Aorta (tissue), 5 donors: ENCODE data around the gene ADGRB3. TPM values are rescaled to one million over a fixed set of nuclear protein-coding genes. Genes with fewer than 3 reads are reported as not detected.
"Not testable (repeated sequence)": the region's sequence is repeated elsewhere in the genome, so short reads cannot be mapped to it uniquely, and the experiment has no call there.

Experiments
- ATAC-seq: fragments of 200-7000 bp; cut with Tn5 transposase; one replicate; pipeline ENCODE4 v1.9.1; 2022; ENCODE audit warnings: moderate library complexity; ENCODE audit not compliant: low FRiP score
- DNase-seq, 2 donors: peaks; one replicate each; pipeline ENCODE4 v3.0.0-alpha.2; 2020
- H3K27ac ChIP-seq, 2 donors: one replicate each; pipeline ENCODE4 v1.5.1; 2013; ENCODE audit warnings: low read length in 2 of 2, mild to moderate bottlenecking in 2 of 2, moderate library complexity in 2 of 2, control low read depth in 1 of 2, inconsistent platforms in 1 of 2, low read depth in 1 of 2
- H3K27me3 ChIP-seq, 2 donors: one replicate each; pipeline ENCODE4 v1.6.1; 2013; ENCODE audit warnings: control low read depth in 1 of 2, low read length in 1 of 2, mild to moderate bottlenecking in 1 of 2, moderate library complexity in 1 of 2; ENCODE audit not compliant: insufficient read depth in 2 of 2, control insufficient read depth in 1 of 2
- H3K36me3 ChIP-seq, 2 donors: one replicate each; pipeline ENCODE4 v1.6.1; 2013; ENCODE audit warnings: control low read depth in 1 of 2, low read length in 1 of 2, mild to moderate bottlenecking in 1 of 2; ENCODE audit not compliant: insufficient read depth in 2 of 2, control insufficient read depth in 1 of 2
- H3K4me1 ChIP-seq, 2 donors: one replicate each; pipeline ENCODE4 v1.6.1; 2013; ENCODE audit warnings: low read length in 2 of 2, control low read depth in 1 of 2, mild to moderate bottlenecking in 1 of 2, moderate library complexity in 1 of 2; ENCODE audit not compliant: insufficient read depth in 2 of 2, control insufficient read depth in 1 of 2
- H3K4me3 ChIP-seq, 2 donors: one replicate each; pipeline ENCODE4 v1.5.1; 2013; ENCODE audit warnings: low read length in 2 of 2, control low read depth in 1 of 2, mild to moderate bottlenecking in 1 of 2
- H3K9me3 ChIP-seq: one replicate; pipeline ENCODE4 v1.6.1; 2013; ENCODE audit warnings: mild to moderate bottlenecking, low read length; ENCODE audit not compliant: control insufficient read depth
- WGBS, 2 donors: extraction: QIAGEN DNeasy Blood & Tissue Kit; methylation state at CpG; one replicate each; pipeline ENCODE4 v1.1.7; 2013; 5-methylcytosine and 5-hydroxymethylcytosine counted together
- intact Hi-C, 2 donors: fragments of 100-400 bp; cut with DNase I; formaldehyde crosslinking; loops; one replicate each; pipeline versions ENCODE4 v1.14.2 to v1.15.0; 2022
- polyA plus RNA-seq, 2 donors: library from polyadenylated mRNA; stranded (reverse); fragments of 200-250 nt; gene quantifications; one replicate each; pipeline ENCODE4 v1.2.3, GENCODE V29; 2013
- total RNA-seq, 2 donors: library from RNA; stranded (reverse); fragmentation: NEBNext Ultra II Directional; extraction: Animal tissue kit (Norgen Biotek cat#: 25700); gene quantifications; one replicate each; pipeline ENCODE4 v1.2.1, GENCODE V29; 2021
- donor health status: healthy with polysubstance abuse.
- donor health status: Bipolar disorder and iron deficiency.
- donor health status: DM: no; HTN: no; CAD: no.
- donor health status: DM: no; HTN: no; CAD: no.
- donor health status: DM: yes; HTN: yes; CAD: no.

Gene ADGRB3
- total and polyA plus RNA-seq, 4 donors: 1.8 to 6.1 (median 5.4) TPM; not detected in 1

DNA sequence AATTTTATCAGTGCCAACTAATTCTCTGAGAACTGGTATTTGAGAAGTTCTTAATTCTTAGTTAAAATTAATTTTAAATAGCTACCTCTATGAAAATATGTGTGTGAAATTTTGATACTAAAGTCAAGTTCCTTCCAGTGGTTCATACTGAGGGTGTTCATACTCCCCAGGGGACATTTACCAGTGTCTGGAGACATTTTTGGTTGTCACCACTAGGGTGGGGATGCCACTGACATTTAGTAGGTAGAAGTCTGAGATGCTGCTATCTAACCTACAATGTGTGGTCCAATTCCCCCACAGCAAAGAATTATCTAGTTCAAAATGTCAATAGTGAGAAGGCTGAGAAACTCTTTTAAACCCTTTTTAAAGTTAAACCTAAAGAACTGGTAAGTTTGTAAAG, 463.8 kb downstream of the ADGRB3 start:
- no peaks in the 10 kb centered on the region for H3K9me3 ChIP-seq
- H3K36me3 ChIP-seq: no peaks in the 10 kb centered on the region
- H3K27ac ChIP-seq: no peak overlapping the region
- H3K27me3 ChIP-seq: no peaks in the 10 kb centered on the region
- H3K4me3 ChIP-seq: no peak overlapping the region
- DNase-seq (no peak), ATAC-seq (no peak)
- H3K4me1 ChIP-seq: peaks cover 0 to 2% of the 10 kb centered on the region in 2 donors
- intact Hi-C loops: no loop called here

DNA sequence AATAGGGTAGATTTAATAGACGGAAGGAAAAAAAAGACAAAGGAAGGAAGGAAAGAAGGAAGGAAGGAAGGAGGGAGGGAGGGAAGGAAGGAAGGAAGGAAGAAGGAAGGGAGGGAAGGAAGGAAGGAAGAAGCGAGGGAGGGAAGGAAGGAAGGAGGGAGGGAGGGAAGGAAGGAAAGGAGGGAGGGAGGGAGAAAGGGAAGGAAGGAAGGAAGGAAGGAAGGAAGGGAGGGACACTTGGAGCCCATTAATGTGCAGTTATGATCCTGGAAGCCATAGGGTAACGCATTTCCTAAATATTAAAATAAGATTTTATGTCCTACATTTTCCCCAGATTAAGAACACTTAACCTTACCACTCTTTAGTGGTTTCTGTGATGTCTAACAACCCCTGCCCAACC, 465.7 kb downstream of the ADGRB3 start:
- intact Hi-C loops: no loop called here
- ATAC-seq (no peak), DNase-seq (no peak)
- Histone ChIP-seq H3K27me3 (no peaks in the 10 kb centered on the region), H3K36me3 (no peaks in the 10 kb centered on the region), H3K4me1 (peaks cover 0 to 2% of the 10 kb centered on the region in 2 donors), H3K27ac (no peak overlapping the region), H3K9me3 (no peaks in the 10 kb centered on the region), H3K4me3 (no peak overlapping the region)
- WGBS, 2 donors: 96 to 97% methylated on average over 3 of the region's 3 CpGs

DNA sequence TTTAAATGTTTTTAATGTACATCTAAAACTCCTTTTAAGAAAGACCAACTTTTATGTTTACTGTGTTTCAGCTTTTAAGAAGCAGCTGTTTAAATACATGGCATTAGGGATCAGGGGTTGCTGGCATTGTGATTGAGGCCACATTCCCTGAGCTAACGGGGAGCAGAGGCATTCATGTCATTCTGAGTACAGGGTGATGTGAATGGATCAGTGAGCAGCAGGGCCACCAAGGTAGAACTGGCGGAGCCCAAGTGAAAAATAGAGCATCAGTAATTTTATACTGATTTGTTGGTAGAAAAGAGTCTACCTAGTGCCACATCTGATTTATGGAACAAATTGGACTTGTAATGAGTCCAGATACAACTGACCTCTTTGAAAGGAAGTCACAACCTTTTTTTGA, 467.3 kb downstream of the ADGRB3 start:
- intact Hi-C loops: no loop called here
- H3K27me3 ChIP-seq: no peaks in the 10 kb centered on the region
- DNase-seq (no peak), ATAC-seq (no peak)
- H3K27ac ChIP-seq: no peak overlapping the region
- no peaks in the 10 kb centered on the region for H3K9me3 ChIP-seq
- no peak overlapping the region for H3K4me3 ChIP-seq
- WGBS, 2 donors: 83 to 92% methylated on average over 2 of the region's 2 CpGs
- H3K36me3 ChIP-seq: no peaks in the 10 kb centered on the region
- H3K4me1 ChIP-seq: peaks cover 0 to 2% of the 10 kb centered on the region in 2 donors

DNA sequence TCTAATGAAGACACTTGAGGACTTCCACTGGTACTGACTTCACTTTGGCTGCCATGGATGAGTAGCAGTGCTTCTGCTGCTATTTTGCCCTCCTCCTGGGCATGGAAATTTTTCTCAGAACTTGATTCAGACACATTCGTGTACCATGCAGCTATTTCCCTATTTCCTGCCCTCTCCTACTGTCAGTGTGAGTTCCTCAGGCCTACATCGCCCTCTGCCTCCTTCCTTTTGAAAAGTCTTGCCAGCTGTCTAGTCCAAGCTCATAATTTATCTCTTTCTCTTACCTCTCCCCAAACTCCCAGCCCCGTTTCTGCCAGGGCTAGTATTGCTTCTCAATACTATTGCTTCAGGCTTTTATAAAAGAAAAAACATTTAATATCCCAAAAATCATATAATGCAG, 470.2 kb downstream of the ADGRB3 start:
- no peaks in the 10 kb centered on the region for H3K4me1 ChIP-seq
- H3K4me3 ChIP-seq: no peak overlapping the region
- H3K27me3 ChIP-seq: no peaks in the 10 kb centered on the region
- ATAC-seq: no peak
- no peaks in the 10 kb centered on the region for H3K9me3 ChIP-seq
- 78 to 83% methylated on average over 3 of the region's 3 CpGs for whole genome bisulfite sequencing, 2 donors
- no peak overlapping the region for H3K27ac ChIP-seq
- DNase-seq: no peak
- intact Hi-C loops: no loop called here
- no peaks in the 10 kb centered on the region for H3K36me3 ChIP-seq

DNA sequence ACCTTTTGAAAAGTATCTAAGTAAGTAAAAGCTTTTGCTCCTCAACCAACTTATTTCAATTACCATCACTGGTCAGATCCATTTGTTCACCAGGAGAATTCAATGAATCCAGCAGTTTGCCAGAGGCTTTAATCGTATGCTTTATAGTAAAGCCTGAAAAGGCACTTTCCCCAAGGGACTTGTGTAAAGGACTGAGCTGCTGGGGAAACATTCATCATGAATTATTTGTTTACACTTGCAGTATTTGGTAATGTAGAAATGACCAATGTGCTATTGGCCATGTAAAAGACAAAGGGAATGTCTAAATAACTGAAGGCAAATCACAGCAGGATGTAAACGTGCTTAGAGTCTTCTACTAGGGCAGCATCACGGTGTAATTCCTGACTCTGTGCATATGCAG, 471.4 kb downstream of the ADGRB3 start:
- no peak for ATAC-seq
- 50 to 63% methylated on average over 3 of the region's 3 CpGs for whole genome bisulfite sequencing, 2 donors
- intact Hi-C loops: no loop called here

DNA sequence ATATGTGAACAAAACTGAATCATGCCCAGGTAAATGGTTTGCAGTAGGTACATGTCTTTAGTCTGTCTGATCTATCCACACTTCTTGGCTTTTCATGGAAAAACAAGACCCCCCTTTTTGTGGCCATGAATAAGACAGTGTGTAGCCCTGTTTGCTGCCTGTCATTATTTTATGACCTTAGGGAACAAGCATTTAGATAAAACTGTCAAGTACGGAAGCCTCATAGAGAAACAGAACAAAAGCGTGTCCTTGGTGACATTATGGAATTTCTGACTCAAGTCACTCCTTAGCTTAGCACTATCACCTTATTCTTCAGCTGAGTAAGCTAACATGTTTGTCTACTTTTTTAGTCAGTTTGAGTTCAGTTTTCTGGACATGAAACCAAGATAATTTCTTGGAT, 476.2 kb downstream of the ADGRB3 start:
- no peak overlapping the region for H3K4me3 ChIP-seq
- 62 to 71% methylated on average over 2 of the region's 2 CpGs for WGBS, 2 donors
- ATAC-seq (no peak), DNase-seq (no peak)
- no peaks in the 10 kb centered on the region for H3K4me1 ChIP-seq
- no peak overlapping the region for H3K27ac ChIP-seq
- H3K9me3 ChIP-seq: no peaks in the 10 kb centered on the region
- H3K27me3 ChIP-seq: no peaks in the 10 kb centered on the region
- intact Hi-C loops: no loop called here
- H3K36me3 ChIP-seq: no peaks in the 10 kb centered on the region

More for the DNA sequence above, 471.4 kb downstream of the ADGRB3 start:
- Histone ChIP-seq H3K4me1 (no peaks in the 10 kb centered on the region), H3K27me3 (no peaks in the 10 kb centered on the region), H3K9me3 (no peaks in the 10 kb centered on the region), H3K27ac (no peak overlapping the region), H3K4me3 (no peak overlapping the region), H3K36me3 (no peaks in the 10 kb centered on the region)
- no peak for DNase-seq

DNA sequence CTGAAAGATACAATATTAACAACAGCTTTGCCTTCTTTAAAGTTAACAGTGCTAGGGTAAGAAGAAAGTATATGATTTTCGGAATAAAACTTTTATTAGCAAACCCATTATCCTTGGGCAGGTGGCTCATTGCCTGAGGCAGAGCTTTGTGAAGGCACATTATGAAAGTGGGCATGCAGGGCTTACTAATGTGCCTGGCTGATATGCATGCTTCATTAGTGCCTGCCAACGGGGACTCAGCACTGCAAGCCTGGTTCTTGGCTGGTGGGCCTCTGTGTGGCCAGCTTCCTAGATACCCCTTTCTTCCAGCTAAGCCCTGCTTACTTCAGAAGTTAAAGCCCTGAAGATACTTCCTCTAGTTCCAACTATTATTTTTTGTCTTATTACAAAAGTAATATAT, 481.6 kb downstream of the ADGRB3 start:
- intact Hi-C loops: no loop called here
- H3K27me3 ChIP-seq: no peaks in the 10 kb centered on the region
- WGBS, 2 donors: 81 to 83% methylated on average over 2 of the region's 2 CpGs
- no peaks in the 10 kb centered on the region for H3K36me3 ChIP-seq
- no peak overlapping the region for H3K27ac ChIP-seq
- H3K4me3 ChIP-seq: no peak overlapping the region
- no peak for ATAC-seq
- DNase-seq: no peak
- no peaks in the 10 kb centered on the region for H3K4me1 ChIP-seq
- no peaks in the 10 kb centered on the region for H3K9me3 ChIP-seq

DNA sequence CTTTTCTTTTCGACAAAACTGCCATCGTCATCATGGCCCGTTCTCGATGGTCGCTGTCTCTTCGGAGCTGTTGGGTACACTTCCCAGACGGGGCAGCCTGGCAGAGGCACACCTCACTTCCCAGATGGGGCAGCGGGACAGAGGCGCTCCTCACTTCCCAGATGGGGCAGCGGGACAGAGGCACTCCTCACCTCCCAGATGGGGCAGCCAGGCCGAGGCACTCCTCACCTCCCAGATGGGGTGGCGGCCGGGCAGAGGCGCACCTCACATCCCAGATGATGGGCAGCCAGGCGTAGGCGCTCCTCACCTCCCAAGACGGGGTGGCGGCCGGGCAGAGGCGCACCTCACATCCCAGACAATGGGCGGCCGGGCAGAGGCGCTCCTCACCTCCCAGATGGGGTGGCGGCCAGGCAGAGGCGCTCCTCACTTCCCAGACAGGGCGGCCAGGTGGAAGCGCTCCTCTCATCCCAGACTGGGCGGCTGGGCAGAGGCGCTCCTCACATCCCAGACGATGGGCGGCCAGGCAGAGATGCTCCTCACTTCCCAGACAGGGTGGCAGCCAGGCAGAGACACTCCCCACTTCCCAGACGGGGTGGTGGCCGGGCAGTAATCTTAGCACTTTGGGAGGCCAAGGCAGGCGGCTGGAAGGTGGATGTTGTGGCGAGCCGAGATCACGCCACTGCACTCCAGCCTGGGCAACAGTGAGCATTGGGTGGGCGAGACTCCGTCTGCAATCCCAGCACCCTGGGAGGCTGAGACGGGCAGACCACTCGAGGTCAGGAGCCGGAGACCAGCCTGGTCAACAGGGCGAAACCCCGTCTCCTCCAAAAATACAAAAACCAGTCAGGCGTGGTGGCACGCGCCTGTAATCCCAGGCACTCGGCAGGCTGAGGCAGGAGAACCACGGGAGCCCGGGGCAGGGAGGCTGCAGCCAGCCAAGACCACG, 486.7 kb downstream of the ADGRB3 start:
- ATAC-seq, H3K27ac ChIP-seq, H3K4me3 ChIP-seq, DNase-seq, H3K4me1 ChIP-seq, H3K36me3 ChIP-seq, intact Hi-C loops, H3K9me3 ChIP-seq, H3K27me3 ChIP-seq: not testable (repeated sequence)
- WGBS, 2 donors: 85 to 88% methylated on average over 50 to 51 of the region's 51 CpGs

DNA sequence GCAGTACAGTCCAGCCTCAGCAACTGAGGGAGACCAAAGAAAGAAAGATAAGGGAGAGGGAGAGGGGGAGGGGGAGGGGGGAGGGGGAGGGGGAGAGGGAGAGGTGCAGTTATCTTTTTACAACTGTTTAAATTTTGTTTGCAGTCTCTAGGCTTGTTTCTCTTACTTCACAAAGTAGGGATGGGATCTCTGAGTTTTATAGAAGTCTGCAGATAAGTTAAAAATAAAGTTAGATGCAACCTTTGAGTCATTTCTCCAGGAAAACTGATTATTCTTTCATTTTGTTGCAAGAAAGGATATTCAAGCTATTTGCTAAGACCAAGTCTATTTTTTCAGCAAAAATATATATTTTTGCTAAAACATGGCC, 487.3 kb downstream of the ADGRB3 start:
- Histone ChIP-seq H3K9me3 (no peaks in the 10 kb centered on the region), H3K27ac (no peak overlapping the region), H3K27me3 (no peaks in the 10 kb centered on the region), H3K4me1 (no peaks in the 10 kb centered on the region), H3K36me3 (no peaks in the 10 kb centered on the region), H3K4me3 (no peak overlapping the region)
- no peak for DNase-seq
- ATAC-seq: no peak
- intact Hi-C loops: no loop called here
